Heart left ventricle (tissue), 16 donors: Measurements from ENCODE around the gene TTC7B. TPM values are rescaled to one million over a fixed set of nuclear protein-coding genes. Genes with fewer than 3 reads are reported as not detected.
A peak's percentile ranks its signal among the peaks of the same experiment; 100 is the strongest.

Source experiments
- ATAC-seq, 4 donors: fragments of 200-7000 bp; cut with Tn5 transposase; one replicate each; pipeline ENCODE4 v1.9.1; 2020 to 2022; ENCODE audit warnings: moderate library complexity in 4 of 4, mild to moderate bottlenecking in 3 of 4, moderate number of reproducible peaks in 1 of 4
- DNase-seq, 5 donors: peaks; one replicate each; pipeline ENCODE4 v3.0.0-alpha.2; 2020
- H3K27ac ChIP-seq, 12 donors: fragments of 200-600 bp; sonication (generic) in 4 of 12; one replicate each; pipeline versions ENCODE4 v1.5.0 to v1.8.0; 2016 to 2022; ENCODE audit warnings: mild to moderate bottlenecking in 2 of 12
- H3K27me3 ChIP-seq, 9 donors: fragments of 200-600 bp; sonication (generic) in 2 of 9; one replicate each; pipeline versions ENCODE4 v1.5.1 to v1.8.0; 2016 to 2022; ENCODE audit warnings: mild to moderate bottlenecking in 3 of 9
- H3K36me3 ChIP-seq, 9 donors: fragments of 200-600 bp; sonication (generic) in 2 of 9; one replicate each; pipeline versions ENCODE4 v1.5.0 to v1.8.0; 2018 to 2022; ENCODE audit warnings: mild to moderate bottlenecking in 2 of 9
- H3K4me1 ChIP-seq, 12 donors: fragments of 200-600 bp; sonication (generic) in 4 of 12; one replicate each; pipeline versions ENCODE4 v1.5.0 to v1.8.0; 2016 to 2022; ENCODE audit warnings: mild to moderate bottlenecking in 3 of 12
- H3K4me3 ChIP-seq, 12 donors: fragments of 200-600 bp; sonication (generic) in 4 of 12; one replicate each; pipeline versions ENCODE4 v1.5.0 to v1.8.0; 2017 to 2022; ENCODE audit warnings: mild to moderate bottlenecking in 9 of 12, moderate library complexity in 4 of 12
- H3K9me3 ChIP-seq, 12 donors: fragments of 200-600 bp; sonication (generic) in 4 of 12; one replicate each; pipeline versions ENCODE4 v1.5.0 to v1.8.0; 2016 to 2022; ENCODE audit warnings: mild to moderate bottlenecking in 1 of 12
- POLR2A ChIP-seq, 2 donors: fragments of 450-650 bp; IDR thresholded peaks; one replicate each; pipeline ENCODE4 v1.6.1; 2017; ENCODE audit warnings: antibody characterized with exemption in 2 of 2, mild to moderate bottlenecking in 2 of 2, moderate library complexity in 2 of 2
- WGBS, 4 donors: extraction: QIAGEN DNeasy Blood & Tissue Kit in 2 of 4; methylation state at CpG; one replicate each; pipeline versions ENCODE4 v1.1.5 to v1.1.7; 2013 to 2018; 5-methylcytosine and 5-hydroxymethylcytosine counted together
- intact Hi-C, 10 donors: fragments of 100-400 bp; cut with DNase I; formaldehyde crosslinking; loops; one replicate each; pipeline versions ENCODE4 v1.11.1 to v1.14.2; 2022
- polyA plus RNA-seq, 2 donors: library from polyadenylated mRNA; stranded (reverse); fragments of 200-250 nt; gene quantifications; one replicate each; pipeline ENCODE4 v1.2.3, GENCODE V29; 2013
- total RNA-seq, 9 donors: library from RNA; depleted of rRNA in 2 of 9; stranded (reverse); fragments of >200 nt in 2 of 9; fragmentation: NEBNext Ultra II Directional in 3 of 9; extraction: Animal tissue kit (Norgen Biotek cat#: 25700) in 3 of 9; gene quantifications; one replicate each; pipeline versions ENCODE4 v1.1.0 to v1.2.4, GENCODE V29; 2016 to 2023
- TF ChIP-seq, protein P1 (sequence below), 12 donors: fragments of 200-600 bp; sonication (generic) in 4 of 12; IDR thresholded peaks; one replicate each; pipeline versions ENCODE4 v1.5.0 to v1.8.0; 2018 to 2022; ENCODE audit warnings: antibody characterized with exemption in 12 of 12, mild to moderate bottlenecking in 5 of 12
- donor health status: ischemic (EF 13 %, LVEDD 7.1; RV severe dilation, severe dysfunction).
- donor health status: healthy with polysubstance abuse.
- donor health status: DM: no; HTN: yes; CAD: no.
- donor health status: DM: no; HTN: no; CAD: no.
- donor health status: ischemic (EF 25% LVEDD 6.9; RV normal size, moderate dysfunction).
- donor health status: ischemic (EF 25% LVEDD 5.7; RV mildly dilated, moderate dysfunction).
- donor health status: healthy.
- donor health status: DM: yes; HTN: yes; CAD: no.
- donor health status: ischemic (EF 35%, LVEDD 5.7; RV mildly dilated, moderate dysfunction).
- donor health status: nonischemic (EF 11% LVEDD 7.7; RV severe dilation, severe dysfunction).
- donor health status: DM: yes; HTN: yes; CAD: no.
- donor health status: PGD.
- donor health status: ischemic (EF 29% LVEDD 5.4; RV normal size, mild dysfunction).
- donor health status: nonischemic (EF 23%, LVEDD 6.1; RV moderate dilation, normal function).

The TTC7B gene
- total and polyA plus RNA-seq, 11 donors: 20.3 to 76.1 (median 62.6) TPM

DNA sequence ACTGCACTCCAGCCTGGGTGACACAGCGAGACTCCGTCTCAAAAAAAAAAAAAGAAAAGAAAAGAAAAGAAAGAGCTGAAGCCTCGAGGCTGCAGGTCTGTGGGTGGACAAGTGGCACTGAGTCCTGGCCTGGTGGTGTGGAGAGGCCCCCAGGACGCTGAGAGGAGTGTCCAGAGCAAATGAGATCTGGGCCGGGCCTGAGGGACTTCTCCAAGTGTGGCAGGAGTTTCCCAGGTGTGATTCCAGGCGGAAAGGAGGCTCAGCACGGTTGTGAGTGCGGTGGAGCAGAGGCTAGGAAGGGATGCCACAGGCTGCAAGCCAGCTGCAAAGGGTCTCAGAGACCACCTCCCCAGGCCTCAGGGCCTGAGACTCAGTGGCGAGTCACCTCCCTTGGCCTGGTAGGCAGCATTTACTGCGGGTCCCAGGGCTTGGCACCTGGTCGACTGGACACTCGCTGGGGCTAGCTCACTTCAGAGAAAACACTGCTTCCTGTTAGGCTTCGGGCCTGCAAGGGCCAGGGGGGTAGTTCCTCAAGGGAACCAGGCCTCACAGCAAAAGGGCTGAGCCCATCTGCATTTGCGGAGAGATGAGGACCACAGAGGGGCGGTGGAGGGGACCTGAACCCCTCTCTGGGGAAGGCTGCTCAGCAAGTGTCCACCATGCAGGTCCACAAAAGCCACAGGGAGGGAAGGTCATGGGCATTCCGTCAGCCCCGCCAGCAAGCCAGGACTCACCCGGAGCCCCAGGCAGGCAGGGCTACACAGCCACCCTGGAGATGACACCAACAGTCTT is 11.7 kb downstream of the TTC7B start:
- 78 to 88% (median 85%) methylated on average over 13 to 18 of the region's 18 CpGs for WGBS, 4 donors
- intact Hi-C loops: loop anchor here in 2 of 10 donors (5.0 kb wide), 2 partner anchors 42 to 102 kb away; no protein-coding TSS in a partner anchor
- H3K27ac ChIP-seq: peak overlapping the region in 11 of 12 donors; percentile 4 to 73 (median 55)
- ATAC-seq (no peak), DNase-seq (peak in 1 of 5 donors; percentile 46)
- TF ChIP-seq, protein P1, sequence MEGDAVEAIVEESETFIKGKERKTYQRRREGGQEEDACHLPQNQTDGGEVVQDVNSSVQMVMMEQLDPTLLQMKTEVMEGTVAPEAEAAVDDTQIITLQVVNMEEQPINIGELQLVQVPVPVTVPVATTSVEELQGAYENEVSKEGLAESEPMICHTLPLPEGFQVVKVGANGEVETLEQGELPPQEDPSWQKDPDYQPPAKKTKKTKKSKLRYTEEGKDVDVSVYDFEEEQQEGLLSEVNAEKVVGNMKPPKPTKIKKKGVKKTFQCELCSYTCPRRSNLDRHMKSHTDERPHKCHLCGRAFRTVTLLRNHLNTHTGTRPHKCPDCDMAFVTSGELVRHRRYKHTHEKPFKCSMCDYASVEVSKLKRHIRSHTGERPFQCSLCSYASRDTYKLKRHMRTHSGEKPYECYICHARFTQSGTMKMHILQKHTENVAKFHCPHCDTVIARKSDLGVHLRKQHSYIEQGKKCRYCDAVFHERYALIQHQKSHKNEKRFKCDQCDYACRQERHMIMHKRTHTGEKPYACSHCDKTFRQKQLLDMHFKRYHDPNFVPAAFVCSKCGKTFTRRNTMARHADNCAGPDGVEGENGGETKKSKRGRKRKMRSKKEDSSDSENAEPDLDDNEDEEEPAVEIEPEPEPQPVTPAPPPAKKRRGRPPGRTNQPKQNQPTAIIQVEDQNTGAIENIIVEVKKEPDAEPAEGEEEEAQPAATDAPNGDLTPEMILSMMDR (IDR thresholded peaks at IDR 0.05): no peak
- TF ChIP-seq POLR2A (IDR thresholded peaks at IDR 0.05): no peak
- no peaks in the 10 kb centered on the region for H3K36me3 ChIP-seq
- no peaks in the 10 kb centered on the region for H3K27me3 ChIP-seq
- H3K9me3 ChIP-seq: no peaks in the 10 kb centered on the region
- no peak overlapping the region for H3K4me3 ChIP-seq
- H3K4me1 ChIP-seq: peaks cover 7 to 63% (median 45%) of the 10 kb centered on the region in 12 donors

DNA sequence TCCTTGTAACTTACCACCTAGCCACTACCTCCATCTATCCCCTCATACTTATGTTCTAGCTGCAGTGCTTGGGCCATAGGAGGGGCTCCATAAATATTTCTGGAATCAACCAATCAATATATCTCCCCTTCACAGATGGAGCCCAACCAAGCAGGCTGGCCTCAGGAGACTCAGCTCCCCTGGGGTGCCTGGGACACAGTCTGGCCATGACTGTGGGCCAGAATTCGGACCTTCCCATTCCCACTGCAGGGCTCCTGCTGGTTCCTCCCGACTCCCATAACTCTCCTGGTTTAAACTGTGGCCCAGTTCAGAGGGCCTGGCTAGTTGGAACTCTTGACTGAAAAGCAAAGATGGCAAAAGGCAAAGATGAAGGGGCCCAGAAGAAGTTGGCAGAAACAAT is 13.0 kb downstream of the TTC7B start:
- Histone ChIP-seq H3K36me3 (no peaks in the 10 kb centered on the region), H3K9me3 (no peaks in the 10 kb centered on the region), H3K27ac (peak overlapping the region; percentile 4 to 73 (median 49)), H3K4me3 (no peak overlapping the region), H3K4me1 (peaks cover 7 to 53% (median 36%) of the 10 kb centered on the region in 12 donors), H3K27me3 (no peaks in the 10 kb centered on the region)
- WGBS, 4 donors: 65 to 82% (median 69%) methylated on average over 2 of the region's 2 CpGs
- TF ChIP-seq, protein P1 (IDR thresholded peaks at IDR 0.05): no peak
- TF ChIP-seq POLR2A (IDR thresholded peaks at IDR 0.05): no peak
- ATAC-seq (no peak), DNase-seq (peak in 1 of 5 donors; percentile 39)
- intact Hi-C loops: no loop called here

DNA sequence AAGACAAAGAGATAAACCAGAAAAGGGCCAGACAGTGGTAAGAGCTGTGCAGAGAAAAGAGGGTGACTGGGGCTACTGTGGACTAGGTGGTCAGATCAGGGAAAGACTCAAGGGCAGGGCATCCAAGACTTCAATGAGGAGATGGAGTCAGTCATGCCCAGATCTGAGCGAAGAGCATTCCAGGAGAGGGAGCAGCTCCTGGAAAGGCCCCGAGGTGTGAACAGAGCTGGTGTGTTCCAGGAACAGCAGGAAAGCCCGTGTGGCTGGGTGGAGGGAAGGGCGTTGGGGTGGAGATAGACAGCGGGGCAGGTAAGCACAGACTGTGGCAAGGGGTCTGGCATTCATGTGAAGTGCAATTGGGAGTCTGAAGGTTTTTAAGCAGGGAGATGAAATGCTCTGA is 16.8 kb downstream of the TTC7B start:
- intact Hi-C loops: no loop called here
- Histone ChIP-seq H3K36me3 (no peaks in the 10 kb centered on the region), H3K27me3 (no peaks in the 10 kb centered on the region), H3K4me3 (no peak overlapping the region), H3K9me3 (no peaks in the 10 kb centered on the region), H3K4me1 (peaks cover under 1 to 53% (median 15%) of the 10 kb centered on the region in 12 donors), H3K27ac (no peak overlapping the region)
- ATAC-seq: no peak
- DNase-seq: peak in 1 of 5 donors; percentile 15
- TF ChIP-seq, protein P1 (IDR thresholded peaks at IDR 0.05): no peak
- TF ChIP-seq POLR2A (IDR thresholded peaks at IDR 0.05): no peak
- 78 to 88% (median 85%) methylated on average over 5 of the region's 5 CpGs for WGBS, 4 donors

DNA sequence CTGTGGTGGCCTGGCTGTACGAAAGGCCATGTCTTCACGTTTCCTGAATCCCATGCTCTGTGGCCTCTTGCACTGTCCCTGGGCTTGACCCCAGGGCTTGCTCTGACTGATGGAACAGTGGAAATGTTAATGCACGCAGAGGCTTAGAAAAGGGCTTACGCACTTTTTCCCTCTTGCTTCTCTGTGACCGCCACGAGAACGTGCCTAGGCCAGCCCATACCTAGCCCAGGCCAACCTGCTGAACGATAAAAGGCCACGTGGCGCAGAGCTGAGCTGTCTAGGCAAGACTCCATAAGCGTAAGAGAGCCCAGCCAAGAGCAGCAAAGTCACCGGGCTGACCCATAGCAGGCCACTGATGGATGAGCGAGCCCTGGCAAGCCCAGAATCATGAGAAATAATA is 18.3 kb downstream of the TTC7B start:
- WGBS, 4 donors: 91 to 94% (median 93%) methylated on average over 13 of the region's 13 CpGs
- intact Hi-C loops: no loop called here
- peaks cover 0 to 40% (median 5%) of the 10 kb centered on the region in 12 donors for H3K4me1 ChIP-seq
- no peaks in the 10 kb centered on the region for H3K36me3 ChIP-seq
- no peaks in the 10 kb centered on the region for H3K27me3 ChIP-seq
- peak in 2 of 4 donors; percentile 20 to 26 for ATAC-seq
- H3K4me3 ChIP-seq: no peak overlapping the region
- H3K27ac ChIP-seq: no peak overlapping the region
- peak in 1 of 5 donors; percentile 36 for DNase-seq
- TF ChIP-seq POLR2A (IDR thresholded peaks at IDR 0.05): no peak
- TF ChIP-seq, protein P1 (IDR thresholded peaks at IDR 0.05): no peak
- H3K9me3 ChIP-seq: no peaks in the 10 kb centered on the region
